Daoy (cell line): ENCODE data around the gene FILIP1L. TPM values are rescaled to one million over a fixed set of nuclear protein-coding genes. Genes with fewer than 3 reads are reported as not detected.

Experiments used
- DNase-seq: peaks from one replicate; pipeline ENCODE4 v3.0.0-alpha.2; 2015; ENCODE audit warnings: low read depth
- total RNA-seq: library from RNA; depleted of rRNA; stranded (reverse); fragments of >200 nt; shearing (Covaris generic); gene quantifications from 2 replicates; pipeline ENCODE4 v1.2.3, GENCODE V29; 2014

The FILIP1L gene
- total RNA-seq, 1 experiment from 2014 or later = 26.5 TPM

DNA sequence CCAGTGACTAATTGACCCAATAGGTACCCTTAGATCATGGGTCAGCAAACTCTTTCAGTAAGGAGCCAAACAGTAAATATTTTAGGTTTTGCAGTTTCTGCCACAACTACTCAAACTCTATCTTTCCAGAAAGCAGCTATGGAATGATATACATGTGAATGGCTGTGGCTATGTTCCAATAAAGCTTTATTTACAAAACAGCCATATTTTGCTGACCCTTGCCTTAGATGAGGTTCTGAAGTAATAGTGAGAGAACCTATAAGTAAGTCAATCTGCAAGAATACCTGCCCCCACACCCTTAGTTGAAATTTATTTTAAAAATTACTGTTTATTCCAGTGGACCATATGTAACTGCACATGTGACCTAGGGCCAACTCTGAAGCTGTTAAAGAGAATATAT, 162.6 kb downstream of the FILIP1L start:
- DNase-seq = no peak

- DNase-seq = peak; percentile 10
Observed at GRCh38 chr3:99950921-99951320, 163.4 kb downstream of the FILIP1L start.

DNA sequence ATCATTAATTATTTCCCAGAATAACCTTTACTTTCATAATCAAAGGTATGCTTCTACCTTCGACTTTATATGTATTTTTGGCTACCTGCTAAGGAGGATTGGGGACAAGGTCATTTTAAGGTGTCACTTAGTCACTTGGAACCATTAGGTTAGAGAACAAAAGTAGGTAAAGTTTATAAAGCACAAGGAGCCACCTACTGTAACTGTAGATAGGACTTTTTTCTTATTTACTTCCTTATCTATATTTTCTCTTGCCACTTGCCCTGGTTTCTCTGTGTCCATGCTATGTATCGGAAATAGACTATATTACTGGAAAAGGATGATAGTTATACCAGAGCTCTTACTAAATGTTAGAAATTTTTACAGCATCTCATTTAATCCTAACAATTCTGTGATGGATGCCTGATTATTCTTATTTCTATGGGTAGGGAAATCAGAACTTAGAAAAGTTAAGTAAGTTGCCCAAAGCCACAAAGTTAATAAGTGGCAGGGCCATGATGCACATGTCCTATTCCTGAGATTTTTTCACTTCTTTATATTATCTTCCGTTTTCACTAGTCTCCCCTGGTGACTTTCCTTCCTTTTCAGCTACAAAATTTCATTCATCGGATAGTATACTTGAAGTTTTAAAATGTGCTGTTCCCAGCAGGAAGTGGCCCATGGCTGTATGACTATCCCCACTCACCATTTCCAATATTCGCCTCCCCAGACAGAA, 164.2 kb downstream of the FILIP1L start:
- DNase-seq = no peak

DNA sequence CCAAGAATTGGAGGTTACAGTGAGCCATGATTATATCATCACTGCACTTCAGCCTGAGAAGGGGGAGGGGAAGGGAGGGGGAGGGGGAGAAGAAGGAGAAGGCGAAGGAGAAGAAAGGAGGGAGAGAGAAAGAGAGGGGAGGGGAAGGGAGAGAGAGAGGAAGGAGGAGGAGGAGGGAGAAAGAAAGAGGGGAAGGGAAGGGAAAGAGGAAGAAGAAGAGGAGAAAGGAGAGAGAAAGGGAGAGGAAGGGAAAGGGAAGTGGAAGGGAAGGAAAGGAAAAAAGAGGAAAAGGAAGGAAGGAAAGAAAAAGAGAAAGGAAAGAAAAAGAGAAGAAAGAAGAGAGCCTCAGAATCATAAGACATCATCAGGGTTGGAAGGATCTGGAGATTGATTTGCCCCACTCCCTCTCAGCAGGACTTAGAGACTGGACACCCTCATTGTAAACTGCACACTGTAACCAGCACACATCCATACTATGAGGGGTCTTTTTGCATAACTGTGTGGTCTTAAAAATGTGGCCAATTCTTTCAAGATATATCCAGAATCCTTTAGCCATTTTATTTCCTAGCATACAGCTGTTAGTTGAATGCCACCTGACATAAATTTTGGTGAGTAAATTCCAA, 165.7 kb downstream of the FILIP1L start:
- DNase-seq = no peak

GRCh38 chr3:99947356-99947755, 166.9 kb downstream of the FILIP1L start:
- no peak for DNase-seq

- peak; percentile 49 for DNase-seq
Observed at GRCh38 chr3:99945328-99945995, 168.8 kb downstream of the FILIP1L start.

- DNase-seq = peak; percentile 32
Observed at GRCh38 chr3:99943931-99944761, 170.2 kb downstream of the FILIP1L start.

DNA sequence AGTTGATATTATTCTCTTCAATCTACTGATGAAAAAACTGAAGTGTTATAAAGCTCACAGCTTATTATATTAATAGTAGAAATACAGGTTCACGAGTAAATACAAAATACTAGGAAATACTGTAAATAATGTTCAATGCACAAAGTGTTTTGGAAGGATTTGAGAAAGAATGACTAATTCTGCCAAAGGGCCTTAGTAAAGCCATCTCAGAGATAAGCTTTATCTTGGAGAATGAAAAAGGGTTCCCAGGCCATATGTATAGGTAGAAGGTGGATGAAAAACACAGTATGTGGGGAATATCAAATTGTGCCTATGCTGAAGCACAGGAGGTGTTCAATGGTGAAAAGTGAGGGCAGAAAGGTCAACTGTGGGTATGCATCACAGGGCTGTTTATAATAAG, 173.1 kb downstream of the FILIP1L start:
- no peak for DNase-seq

GRCh38 chr3:99940350-99940749, 174.0 kb downstream of the FILIP1L start:
- DNase-seq = no peak

DNA sequence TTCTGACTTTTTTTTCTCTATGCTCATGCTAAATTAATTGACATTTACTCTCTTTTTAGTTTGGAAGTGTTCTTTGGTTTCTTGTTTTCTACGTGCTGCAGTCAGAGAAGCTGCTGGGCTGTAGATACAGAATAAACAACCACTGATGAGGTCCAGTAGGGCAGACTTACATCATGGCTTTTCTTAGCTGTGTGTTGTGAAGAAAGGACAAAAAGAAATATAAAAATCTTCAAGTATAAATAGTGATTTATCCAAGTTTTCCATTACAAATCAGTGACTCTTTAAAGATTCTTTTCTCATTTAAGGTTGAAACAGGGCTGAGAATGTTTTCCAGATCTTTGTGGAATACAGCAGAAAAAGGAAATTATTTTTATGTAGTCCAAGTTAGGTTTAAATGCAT, 174.4 kb downstream of the FILIP1L start:
- no peak for DNase-seq

GRCh38 chr3:99938270-99938911, 175.9 kb downstream of the FILIP1L start:
- DNase-seq = peak; percentile 21

- DNase-seq = no peak
Observed at GRCh38 chr3:99934975-99935797, 179.1 kb downstream of the FILIP1L start.

DNA sequence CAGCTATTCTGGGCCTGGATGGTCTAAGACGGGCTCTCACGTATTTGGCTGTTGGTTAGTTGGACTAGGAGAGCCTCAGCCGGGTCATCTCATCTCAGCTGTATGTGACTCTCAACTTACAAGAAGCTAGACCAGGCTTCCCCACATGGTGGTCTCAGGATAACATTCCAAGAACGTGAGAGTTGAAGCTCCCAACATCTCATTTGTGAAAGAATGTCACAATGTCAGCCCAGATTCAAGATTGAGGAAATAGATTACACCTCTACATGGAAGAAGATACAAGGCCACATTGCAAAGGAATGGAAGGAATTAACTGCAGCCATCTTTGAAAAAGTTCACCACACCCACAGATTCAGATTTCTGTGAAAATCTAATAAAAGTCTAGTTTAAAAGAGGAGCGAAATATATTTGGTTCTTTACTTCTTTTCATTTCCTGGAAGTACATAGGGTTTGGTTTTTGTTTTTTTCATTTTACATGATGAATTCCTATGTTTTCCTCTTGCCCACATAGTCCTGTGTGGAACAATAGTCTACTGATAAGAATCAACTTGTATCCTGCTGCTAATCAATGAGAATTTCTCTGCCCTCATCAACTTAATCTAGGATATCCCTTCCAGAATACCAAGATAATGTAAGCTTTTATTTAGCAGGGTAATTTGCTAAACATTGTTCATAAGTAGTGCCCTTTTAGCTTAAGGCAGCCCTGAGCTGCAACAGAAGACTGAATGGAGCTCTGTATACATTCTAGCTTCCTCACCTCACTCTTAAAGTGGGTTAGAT, 180.1 kb downstream of the FILIP1L start:
- DNase-seq = no peak

DNA sequence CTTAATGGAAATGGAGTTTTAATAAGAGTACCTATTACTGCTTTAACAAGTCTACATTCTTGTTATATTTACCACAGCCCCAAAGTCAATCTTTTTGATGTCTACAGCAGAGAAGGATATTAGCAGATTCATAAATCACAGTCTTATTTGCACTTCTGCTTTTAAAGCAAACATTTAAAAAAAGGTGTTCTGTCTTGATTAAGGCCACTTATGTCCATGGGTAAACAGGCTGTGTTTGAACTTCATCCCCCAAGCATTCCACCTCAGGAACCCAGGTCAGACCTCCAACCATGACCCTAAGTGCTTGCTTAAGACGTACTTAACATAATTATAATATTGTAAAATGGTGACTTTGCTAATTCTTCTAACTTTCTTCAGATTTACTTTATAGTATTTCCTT, 183.2 kb downstream of the FILIP1L start:
- no peak for DNase-seq

- DNase-seq = peak; percentile 61
Observed at GRCh38 chr3:99929745-99930139, 184.6 kb downstream of the FILIP1L start.

DNA sequence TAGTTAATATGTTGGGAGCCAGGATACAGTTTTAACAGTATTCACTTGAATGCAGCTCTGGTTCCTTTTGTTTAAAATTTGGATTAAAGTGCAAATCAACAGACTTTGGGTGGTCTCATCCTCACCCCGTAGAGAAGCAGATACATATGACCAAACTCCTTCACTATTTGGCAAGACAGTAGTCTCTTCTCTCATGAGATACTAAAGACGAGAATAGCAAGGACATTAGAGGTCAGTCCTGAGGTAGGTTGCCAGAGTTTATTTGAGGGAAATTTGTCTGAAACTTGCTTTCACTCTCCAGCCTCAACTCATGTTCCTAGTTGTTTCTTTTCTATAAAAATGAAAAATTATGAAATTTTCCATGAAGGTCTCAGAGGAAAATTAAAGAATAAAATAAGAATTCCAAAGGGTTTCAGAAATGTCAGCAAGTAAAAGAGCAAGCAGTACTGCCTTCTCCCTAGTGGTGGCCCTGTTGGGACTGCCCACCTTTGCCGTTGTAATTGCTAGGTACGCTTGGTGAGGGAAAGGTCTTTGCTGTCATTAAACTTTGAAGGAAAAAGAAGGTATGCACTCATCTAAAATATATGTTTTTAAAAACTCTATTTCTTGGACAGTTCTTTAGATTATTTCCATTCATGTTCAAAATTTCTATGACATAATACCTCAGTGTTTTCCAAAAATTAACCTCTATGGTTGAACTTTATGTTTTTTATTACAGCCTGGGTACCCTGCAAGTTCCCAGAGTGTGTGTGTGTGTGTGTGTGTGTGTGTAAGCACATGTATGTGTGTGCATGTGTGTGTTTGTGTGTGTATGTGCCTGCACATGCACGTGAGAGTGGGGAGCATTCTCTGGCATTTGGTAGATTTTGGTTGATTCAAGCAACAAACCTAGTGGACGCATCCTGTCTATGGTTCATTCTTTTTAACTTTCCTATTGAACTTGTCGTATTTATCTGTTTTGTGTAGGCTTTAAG, 185.2 kb downstream of the FILIP1L start:
- no peak for DNase-seq

DNA sequence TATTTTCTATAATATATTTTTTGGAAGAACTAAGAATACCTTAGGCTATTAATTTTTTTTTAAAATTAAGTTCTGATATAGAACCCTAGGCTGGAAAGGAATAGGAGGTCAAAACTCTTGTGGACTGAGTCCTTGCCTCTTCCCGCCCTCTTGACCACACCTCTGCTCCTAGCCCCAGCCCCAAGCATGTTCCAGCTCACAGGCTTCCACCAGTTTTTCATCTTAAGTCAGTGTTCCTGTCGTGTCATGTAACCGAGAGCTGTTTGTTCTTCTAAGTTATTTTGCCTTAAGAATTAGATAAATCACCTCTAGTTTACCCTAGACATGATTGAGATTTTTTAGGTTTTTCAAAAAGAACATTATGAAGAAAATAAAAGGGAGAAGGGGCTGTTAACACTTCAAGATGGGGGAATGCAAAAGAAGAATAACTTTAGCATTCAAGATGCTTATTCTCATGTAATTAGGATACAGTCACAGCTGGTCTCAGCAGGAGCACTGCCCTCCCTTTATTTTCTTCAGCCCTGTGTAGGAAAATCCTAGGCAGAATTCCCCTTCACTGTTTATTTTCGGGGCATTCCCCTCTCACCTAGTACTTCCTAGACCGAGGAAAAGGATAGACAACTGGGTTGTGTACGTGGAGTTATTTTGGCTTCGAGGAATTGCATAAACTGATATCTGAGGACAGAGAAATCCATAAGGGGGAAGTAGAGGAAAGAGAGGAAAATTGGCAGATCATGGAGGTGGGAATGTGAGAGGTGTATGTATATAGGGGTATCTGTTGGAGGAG, 186.4 kb downstream of the FILIP1L start:
- no peak for DNase-seq
